ENCODE measurements around the gene GPC1.
A peak's percentile ranks its signal among the peaks of the same experiment; 100 is the strongest.

GPC1 gene

DNA sequence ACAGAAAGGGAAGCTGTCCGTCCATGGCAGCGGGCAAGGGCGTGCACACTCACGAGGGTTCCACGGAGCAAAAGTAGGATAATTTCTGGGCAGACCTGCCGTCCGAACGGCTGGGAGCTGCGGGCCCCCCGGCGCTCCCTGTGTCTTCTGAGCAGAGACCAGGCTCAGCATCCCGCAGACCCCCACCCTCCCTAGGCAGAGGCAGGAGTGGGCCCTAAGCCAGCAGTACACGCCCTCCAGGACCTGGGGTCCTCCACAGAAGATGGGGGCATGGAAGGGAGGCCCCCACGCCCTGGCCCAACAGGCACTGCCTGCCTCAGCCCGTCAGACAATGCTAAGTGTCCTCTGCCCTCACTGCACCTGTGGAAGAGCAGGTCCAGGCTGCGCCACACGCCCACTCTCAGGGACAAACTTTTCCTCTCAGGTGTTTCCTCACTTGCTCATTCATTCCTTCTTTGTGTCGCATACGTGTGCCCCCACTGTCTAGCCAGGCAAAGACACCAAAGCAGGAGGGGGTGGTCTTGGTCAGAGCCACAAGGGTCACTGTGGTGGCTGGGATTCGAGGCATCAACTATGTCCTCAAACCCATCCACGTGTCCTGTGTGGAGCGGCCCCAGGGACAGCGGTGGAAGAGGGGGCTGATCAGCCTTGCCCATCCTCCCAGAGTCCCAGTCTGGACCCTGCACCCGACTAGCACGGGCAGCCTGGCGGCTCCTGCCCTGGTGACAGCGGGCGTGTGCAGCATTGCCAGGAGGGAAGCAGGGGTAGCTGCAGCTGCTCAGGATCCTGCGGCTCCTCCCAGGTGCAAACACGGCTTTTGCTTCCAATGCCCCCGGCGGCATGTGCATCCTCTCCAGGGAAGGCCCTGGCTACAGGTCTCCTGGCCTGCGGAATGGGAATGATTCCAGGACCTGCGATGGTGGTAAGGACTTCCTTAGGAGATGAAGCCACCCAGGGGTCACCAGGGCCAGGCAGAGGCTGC is 2.4 kb upstream of the GPC1 start:
- DNase-seq, result no peak

DNA sequence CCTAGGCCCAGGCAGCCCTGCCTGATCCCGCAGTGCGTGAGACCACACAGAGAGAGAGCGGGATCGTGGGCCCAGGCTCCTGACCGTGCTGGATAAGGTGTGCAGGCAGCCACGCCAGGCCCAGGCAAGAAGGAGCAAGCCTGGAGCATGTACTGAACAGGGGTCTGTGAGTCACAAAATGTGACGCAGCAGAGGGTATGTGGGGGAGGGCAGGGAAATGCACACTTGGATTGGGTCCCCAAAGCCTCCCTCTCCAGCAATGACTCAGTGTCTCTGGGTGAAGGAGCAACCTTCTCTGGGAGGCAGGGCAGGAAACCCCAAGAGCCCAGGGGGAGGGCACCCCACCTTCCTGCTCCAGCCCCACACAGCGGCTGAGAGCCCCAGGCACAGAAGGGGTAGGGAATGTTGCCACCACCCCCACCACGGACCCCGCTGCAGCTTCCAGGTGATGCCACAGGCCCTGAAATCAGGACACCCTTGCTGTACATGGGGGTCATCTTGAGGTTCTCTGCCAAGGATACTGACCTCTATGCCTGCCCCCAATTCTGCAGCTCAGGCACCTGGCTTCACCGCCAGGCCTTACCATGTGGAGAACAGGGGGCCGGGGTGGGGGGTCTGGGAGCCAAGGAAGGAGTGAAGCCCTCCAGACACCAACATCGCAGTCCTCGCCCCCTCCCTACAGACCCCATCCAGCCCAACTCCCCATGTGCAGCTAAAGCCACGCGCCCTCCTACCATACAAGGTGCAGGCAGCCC is 1.3 kb upstream of the GPC1 start:
- DNase-seq, result no peak

- peak; percentile 90 for DNase-seq
Observed at GRCh38 chr2:240434728-240435456, 571 bp upstream of the GPC1 start.

- no peak for DNase-seq
Observed at GRCh38 chr2:240435948-240436682, 652 bp downstream of the GPC1 start.

DNA sequence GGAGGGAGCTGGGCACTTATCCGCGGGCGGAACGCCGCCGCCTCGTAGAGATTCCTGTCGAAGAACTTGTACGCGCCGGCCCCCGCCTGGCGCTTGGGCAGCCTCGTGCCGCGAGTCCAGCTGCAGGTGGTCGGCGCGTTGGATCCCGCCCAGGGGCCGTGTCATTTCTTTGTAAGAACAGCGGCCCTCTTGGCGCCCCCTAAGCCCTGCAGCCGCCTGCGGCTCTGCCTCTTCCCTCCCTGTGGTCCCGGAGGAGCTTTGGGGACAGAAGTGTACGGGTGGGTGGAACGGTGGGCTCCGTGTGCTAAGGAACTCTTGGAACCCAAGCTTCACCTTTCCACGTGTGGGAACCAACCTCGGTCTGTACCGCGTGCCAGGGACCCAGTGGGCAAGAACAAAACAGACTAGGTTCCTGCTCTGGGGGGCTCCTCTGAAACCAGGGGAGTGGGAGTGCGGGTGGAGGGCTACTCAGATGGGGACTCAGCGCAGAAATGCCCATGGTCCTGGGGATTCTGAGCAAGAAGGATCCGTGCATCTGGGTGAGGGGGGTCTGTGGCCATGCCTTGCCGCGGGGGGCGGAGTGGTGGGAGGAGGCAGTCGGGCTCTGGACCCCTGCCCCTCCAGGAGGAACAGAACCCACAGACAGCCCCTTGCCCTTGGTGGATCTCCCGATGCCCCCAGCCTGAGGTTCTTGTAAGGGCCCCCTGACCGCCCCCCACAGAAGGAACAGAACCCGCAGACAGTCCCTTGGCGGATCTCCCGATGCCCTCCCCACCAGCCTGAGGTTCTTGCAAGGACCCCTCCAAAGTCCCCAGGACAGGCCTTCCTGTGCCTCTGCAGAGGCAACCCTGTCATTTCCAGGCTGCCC is 1.5 kb downstream of the GPC1 start:
- no peak for DNase-seq

DNA sequence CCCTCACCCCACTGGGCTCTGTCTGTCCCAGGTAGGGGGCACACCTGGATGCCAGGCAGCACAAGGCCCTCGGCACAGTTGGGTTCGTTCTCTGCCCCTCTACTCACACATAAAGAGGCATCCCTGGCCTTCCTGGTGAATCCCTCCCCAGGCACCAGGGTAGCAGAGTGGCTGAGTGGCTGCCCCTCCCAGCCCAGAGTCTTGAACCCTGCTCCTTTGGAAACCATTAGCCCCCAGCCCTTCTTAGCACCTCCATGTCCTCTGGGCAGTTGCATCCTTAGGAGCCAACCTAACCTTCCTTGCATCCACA is 2.0 kb downstream of the GPC1 start:
- DNase-seq, result no peak

DNA sequence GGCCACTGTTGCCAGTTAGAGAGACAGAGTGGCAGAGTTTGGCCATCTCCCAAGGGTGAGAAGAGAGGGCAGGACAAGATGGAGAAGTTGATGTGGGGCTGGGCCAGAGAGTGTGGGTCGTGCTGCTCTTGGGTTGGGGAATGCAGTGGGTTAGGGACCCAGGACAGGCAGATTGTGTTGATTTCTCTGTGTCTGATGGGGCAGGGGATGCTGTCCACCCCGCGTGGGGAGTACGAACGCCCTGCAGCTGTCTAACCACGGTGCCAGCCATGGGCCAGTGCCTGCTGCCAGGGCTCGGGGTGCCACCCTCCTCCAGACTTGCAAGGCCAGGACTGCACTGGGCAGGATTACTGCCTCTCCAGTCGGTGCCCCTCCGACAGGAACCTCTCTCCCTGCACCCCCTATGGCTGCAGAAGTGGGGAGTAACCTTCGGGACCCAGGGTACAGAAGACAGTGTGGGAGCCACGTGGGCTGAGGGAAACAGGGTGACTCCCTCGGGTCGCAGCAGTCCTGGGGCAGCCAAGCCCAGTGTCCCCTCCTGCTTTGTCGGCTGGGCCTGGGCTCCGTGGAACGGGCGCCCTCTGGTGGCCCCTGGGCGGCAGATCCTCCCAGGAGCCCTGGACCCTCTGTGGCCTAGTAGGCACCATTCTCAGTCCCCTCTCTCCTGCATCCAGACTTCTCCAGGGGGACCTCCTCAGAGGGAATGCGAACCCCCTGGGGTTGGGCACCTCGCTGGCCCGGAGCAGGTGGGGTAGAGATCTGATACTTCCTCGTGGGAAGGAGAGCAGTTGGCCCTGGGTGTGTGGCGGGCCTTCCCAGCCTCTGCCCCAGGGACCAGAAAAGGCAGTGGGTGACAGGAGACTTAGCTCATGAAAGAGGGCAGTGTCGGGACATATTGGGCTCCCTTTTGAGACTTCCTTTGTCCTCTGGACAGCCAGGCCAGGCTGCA is 2.7 kb downstream of the GPC1 start:
- peak; percentile 66 for DNase-seq

DNA sequence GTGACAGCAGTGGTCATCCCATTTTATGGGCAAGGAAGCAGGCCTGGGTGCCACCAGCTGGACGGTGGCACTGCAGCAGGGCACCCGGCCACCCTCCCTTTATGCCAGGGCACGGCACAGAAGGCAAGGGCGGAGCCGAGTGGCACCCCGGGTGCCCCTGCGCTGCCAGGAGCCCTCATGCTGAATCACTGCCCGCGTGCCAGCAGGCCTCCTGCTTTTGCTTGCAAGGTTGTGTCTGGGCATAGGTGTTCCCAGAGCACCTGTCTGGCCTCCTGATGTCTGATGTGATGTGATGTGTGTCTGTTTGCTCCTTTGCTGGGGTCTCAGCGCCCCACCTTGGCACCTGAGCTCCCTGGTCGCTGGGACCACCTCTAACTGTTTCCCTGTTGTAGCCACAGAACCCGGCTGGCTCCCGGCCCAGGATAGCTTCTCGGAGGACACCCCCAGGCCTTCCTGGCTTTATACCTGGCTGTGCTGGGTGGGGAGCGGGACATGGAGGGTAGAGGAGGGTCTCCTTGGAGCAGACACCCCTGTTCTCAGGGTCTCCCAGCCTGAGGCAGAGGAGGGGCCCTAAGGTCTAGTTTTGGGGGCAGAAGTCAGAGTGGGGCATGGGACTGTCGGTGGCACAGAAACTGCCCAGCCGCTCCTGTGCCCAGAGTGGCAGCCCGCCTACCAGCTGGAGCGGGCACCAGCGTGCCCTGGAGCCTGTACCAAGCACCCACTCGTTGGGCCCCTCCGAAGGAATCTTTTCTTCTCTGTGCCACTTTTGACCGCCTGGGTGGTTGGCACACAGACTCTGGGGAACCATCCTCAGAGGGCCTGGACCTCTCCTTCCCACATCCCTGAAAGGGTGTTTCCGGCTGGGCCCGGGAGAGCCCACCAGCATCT is 3.6 kb downstream of the GPC1 start:
- no peak for DNase-seq

DNA sequence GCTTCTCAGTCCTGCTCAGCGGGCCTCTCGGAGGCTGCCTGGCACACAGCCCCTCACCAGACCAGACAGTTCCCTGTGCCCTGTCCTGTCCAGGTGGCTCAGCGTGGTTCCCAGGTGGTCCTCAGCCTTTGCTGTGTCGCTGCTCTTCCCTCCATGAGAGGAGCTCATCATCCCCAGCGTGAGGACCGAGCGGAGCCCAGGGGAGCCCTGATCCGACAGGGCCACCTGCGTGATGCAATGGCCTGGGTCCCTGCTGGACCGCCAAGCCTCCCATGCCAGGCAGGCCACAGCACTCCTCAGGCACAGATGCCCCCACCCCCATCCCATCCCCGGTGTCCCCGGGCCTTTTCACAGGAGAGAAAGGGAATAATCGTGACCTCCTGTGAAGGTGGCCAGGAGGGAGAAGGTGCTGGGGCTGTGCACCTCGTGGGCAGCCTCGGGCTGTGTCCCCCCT is 4.3 kb downstream of the GPC1 start:
- DNase-seq, result no peak

- no peak for DNase-seq
Observed at GRCh38 chr2:240440251-240440650, 4.8 kb downstream of the GPC1 start.

DNA sequence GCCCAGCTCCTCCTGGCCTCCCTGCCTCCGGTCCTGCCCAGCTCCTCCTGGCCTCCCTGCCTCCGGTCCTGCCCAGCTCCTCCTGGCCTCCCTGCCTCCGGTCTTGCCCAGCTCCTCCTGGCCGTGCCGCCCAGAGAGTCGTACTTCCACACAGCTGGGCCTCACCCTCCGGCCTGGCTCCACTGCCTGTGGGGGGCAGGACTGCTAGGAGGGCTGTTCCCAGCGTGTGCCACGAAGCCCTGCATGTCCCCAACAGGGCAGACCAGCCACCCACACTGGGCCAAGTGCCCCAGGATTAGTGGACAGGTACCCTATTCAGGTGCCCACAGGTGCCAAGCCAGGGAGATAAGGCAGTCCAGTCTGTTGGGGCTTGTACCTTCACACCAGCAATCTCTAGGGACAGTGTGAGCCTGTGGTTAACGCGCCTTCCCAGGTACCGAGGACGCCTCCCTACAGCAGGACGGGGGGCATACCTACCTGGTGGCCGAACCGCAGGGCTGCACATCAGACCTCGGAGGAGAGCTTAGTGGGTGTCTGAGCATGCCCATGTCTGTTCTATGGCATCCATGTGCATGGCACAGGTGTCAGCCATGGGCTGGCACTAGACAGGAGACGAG is 5.3 kb downstream of the GPC1 start:
- no peak for DNase-seq

GRCh38 chr2:240441326-240441992 is 6.0 kb downstream of the GPC1 start:
- no peak for DNase-seq

DNA sequence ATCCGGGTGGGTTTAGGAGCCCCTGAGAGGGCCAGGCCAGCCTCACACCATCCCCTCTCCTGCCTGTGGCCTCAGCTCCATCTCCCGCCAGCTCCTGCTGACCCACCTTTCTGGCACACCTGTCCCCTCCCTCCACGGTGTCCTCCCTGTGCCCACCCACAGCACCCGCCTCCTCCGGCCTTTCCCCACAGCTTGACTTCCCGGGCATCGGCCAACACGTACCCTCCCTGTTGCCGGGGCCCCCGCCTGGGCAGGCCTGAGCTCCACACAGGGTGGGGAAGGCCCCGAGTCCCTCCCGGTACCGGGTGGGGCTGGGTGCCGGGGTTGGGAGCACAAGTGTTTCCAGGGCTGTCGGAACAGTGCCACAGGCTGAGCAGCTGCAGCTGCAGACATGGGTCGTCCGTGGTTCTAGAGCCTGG is 6.5 kb downstream of the GPC1 start:
- no peak for DNase-seq

DNA sequence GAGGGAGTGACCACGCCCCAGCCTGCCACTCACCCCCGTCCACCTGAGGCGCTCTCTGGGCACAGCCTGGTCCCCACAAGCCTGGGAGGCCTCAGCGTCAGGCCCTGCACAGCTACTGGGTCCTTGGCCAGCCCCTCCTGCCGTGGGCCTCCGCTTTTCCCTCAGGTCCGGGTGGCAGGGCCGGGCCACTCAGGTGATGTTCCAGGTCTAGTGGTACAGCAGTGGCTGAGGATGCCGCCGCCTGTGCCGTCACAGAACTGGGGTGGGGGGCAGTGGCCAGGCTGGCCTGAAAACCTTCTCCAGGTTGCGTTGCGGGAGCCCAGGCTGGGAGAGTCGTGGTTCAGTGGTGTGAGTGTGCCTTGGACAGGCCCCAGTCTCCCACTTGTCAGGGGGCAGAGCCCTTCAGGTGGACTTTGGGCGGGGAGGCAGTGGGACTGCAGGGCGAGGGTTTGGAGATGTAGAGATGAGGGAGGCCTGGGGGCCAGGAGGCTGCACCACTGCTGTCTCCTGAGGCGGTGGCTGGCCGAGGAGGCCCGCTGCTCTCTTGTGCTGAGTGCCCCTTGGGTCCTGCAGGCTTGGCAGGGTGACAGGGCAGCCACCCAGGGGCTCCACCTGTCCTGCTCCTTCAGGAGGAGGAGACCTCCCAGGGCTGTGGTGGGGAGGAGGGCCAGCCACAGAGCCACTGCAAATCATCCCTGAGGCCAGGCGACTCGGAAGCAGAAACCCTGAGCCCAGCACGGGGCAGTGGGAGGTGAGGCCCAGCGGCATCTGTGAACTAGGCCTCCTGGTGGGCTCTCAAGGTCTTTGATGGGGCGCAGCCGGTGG is 7.6 kb downstream of the GPC1 start:
- no peak for DNase-seq

DNA sequence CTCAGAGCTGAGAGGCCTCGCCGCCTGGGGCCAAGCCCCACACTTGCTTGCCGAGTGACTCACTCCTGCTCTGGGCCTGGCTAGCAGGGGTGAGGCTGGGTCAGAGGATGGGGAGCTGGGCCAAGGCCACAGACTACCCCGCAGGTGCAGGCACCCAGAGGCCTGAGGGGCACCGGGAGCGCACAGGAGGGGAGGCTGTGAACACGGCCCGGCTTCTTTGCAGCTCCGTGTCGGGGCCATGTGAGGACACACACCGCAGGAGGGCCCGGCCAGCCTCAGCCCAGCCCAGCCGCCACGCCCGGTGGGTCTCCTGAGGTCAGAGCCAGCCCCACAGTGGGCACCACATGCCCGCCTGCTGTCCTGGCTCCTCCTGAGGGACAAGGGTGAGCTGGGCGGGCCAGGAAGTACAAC is 8.4 kb downstream of the GPC1 start:
- DNase-seq, result no peak

DNA sequence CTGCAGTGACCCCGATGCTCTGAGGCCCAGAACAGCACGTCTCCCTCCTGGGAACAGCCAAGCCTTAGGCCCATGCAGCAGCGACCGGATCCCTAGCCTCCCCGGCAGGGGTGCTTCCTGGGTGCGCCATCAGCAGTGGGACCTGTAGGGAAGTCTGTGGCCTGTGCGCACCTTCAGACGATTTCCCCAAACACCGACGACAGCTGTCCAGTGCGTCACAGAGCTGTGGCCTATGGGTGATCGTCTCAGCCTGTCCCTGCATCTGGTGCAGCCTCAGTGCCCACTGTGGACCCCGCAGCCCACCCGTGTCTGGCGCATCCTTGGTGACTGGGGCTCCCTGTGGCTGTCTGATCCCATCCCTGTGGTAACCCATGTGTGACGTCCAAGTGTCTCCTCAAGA is 9.0 kb downstream of the GPC1 start:
- DNase-seq, result no peak

- DNase-seq, result no peak
Observed at GRCh38 chr2:240445961-240446663, 10.6 kb downstream of the GPC1 start.

Measured in CD4-positive, alpha-beta T cell treated with Interleukin-21 for 1 hour (primary cell).